Smooth muscle cell (in vitro differentiated cells): ENCODE results near the gene MID1. TPM values are rescaled to one million over a fixed set of nuclear protein-coding genes. Genes with fewer than 3 reads are reported as not detected.

Experiments
- DNase-seq: peaks from one replicate; lab custom pipeline; 2025; ENCODE audit not compliant: unreplicated experiment; lab: John Stamatoyannopoulos, UW
- H2AFZ ChIP-seq: fragments of 200-600 bp; sonication (generic); 2 replicates; pipeline ENCODE4 v1.6.0; 2016; ENCODE audit warnings: antibody characterized with exemption, low read depth, mild to moderate bottlenecking
- H3F3A ChIP-seq: fragments of 200-600 bp; sonication (generic); 2 replicates; pipeline ENCODE4 v1.6.0; 2017; ENCODE audit warnings: antibody characterized with exemption, low read depth
- H3K27ac ChIP-seq: fragments of 200-600 bp; sonication (generic); 2 replicates; pipeline ENCODE4 v1.5.1; 2016; ENCODE audit warnings: low read depth, mild to moderate bottlenecking
- H3K27me3 ChIP-seq: fragments of 200-600 bp; sonication (generic); 2 replicates; pipeline ENCODE4 v1.6.1; 2016; ENCODE audit warnings: low read depth, mild to moderate bottlenecking
- H3K36me3 ChIP-seq: fragments of 200-600 bp; sonication (generic); 2 replicates; pipeline ENCODE4 v1.5.1; 2016; ENCODE audit warnings: low read depth
- H3K4me1 ChIP-seq: fragments of 200-600 bp; sonication (generic); 2 replicates; pipeline ENCODE4 v1.5.1; 2016; ENCODE audit warnings: low read depth
- H3K4me2 ChIP-seq: fragments of 200-600 bp; sonication (generic); 2 replicates; pipeline ENCODE4 v1.6.0; 2016; ENCODE audit warnings: mild to moderate bottlenecking
- H3K4me3 ChIP-seq: fragments of 200-600 bp; sonication (generic); 2 replicates; pipeline ENCODE4 v1.5.1; 2016; ENCODE audit warnings: mild to moderate bottlenecking
- H3K79me2 ChIP-seq: fragments of 200-600 bp; sonication (generic); 2 replicates; pipeline ENCODE4 v1.6.0; 2016; ENCODE audit warnings: low read depth, mild to moderate bottlenecking
- H3K9ac ChIP-seq: fragments of 200-600 bp; sonication (generic); 2 replicates; pipeline ENCODE4 v1.6.0; 2016; ENCODE audit warnings: low read depth
- H3K9me3 ChIP-seq: fragments of 200-600 bp; sonication (generic); replicated peaks from 2 replicates; pipeline ENCODE4 v1.5.1; 2016; ENCODE audit warnings: low read depth
- H4K20me1 ChIP-seq: fragments of 200-600 bp; sonication (generic); 2 replicates; pipeline ENCODE4 v1.6.0; 2016; ENCODE audit warnings: low read depth
- WGBS: methylation state at CpG from one replicate; pipeline ENCODE4 v1.1.7; 2016; ENCODE audit warnings: low lambda C conversion rate; 5-methylcytosine and 5-hydroxymethylcytosine counted together
- polyA plus RNA-seq: library from polyadenylated mRNA; unstranded; fragments of >200 nt; fragmentation: Nextera tagmentation; extraction: Ambion mirVana; gene quantifications from 2 replicates; pipeline ENCODE4 v1.2.1, GENCODE V29; 2016
- total RNA-seq: library from RNA; depleted of rRNA; stranded (reverse); fragments of >200 nt; gene quantifications from 2 replicates; pipeline ENCODE4 v1.2.3, GENCODE V29; 2014
- TF ChIP-seq, protein P1 (sequence below): fragments of 200-600 bp; sonication (generic); IDR thresholded peaks from 2 replicates; pipeline ENCODE4 v1.5.1; 2017; ENCODE audit warnings: borderline replicate concordance, mild to moderate bottlenecking, antibody characterized with exemption; ENCODE audit not compliant: insufficient read depth, poor library complexity, severe bottlenecking

The MID1 gene
- total and polyA plus RNA-seq, 2 experiments from 2014 or later: 22.6 to 45.2 TPM

DNA sequence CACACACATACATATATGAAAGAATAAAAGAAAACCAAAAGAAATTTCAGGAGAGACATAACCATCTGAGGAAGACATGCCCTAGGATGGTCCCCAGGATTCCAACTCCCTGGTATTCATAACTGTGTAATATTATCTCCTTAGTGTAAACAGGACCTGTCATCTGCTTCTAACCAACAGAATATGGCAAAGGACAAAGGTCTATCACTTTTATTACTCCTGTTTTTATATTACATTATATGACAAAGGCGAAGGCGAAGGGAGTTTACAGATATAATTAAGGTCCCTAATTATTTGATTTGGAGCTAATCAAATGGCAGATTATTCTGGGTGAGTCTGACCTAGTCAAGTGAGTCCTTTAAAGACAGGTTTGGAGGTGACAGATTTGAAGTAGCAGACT is 155.1 kb downstream of the MID1 start:
- WGBS: 80% methylated on average over 2 of the region's 2 CpGs
- H3K36me3 ChIP-seq: no peaks in the 10 kb centered on the region
- TF ChIP-seq, protein P1, sequence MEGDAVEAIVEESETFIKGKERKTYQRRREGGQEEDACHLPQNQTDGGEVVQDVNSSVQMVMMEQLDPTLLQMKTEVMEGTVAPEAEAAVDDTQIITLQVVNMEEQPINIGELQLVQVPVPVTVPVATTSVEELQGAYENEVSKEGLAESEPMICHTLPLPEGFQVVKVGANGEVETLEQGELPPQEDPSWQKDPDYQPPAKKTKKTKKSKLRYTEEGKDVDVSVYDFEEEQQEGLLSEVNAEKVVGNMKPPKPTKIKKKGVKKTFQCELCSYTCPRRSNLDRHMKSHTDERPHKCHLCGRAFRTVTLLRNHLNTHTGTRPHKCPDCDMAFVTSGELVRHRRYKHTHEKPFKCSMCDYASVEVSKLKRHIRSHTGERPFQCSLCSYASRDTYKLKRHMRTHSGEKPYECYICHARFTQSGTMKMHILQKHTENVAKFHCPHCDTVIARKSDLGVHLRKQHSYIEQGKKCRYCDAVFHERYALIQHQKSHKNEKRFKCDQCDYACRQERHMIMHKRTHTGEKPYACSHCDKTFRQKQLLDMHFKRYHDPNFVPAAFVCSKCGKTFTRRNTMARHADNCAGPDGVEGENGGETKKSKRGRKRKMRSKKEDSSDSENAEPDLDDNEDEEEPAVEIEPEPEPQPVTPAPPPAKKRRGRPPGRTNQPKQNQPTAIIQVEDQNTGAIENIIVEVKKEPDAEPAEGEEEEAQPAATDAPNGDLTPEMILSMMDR: no peak
- DNase-seq: no peak
- no peaks in the 10 kb centered on the region for H4K20me1 ChIP-seq
- no peak overlapping the region for H3K9ac ChIP-seq
- H3K27me3 ChIP-seq: no peaks in the 10 kb centered on the region
- H3F3A ChIP-seq: no peaks in the 10 kb centered on the region
- no peaks in the 10 kb centered on the region for H3K4me1 ChIP-seq
- no peak overlapping the region for H2AFZ ChIP-seq
- no peak overlapping the region for H3K27ac ChIP-seq
- H3K79me2 ChIP-seq: no peaks in the 10 kb centered on the region
- H3K4me3 ChIP-seq: no peak overlapping the region
- no peak overlapping the region for H3K4me2 ChIP-seq
- no peaks in the 10 kb centered on the region for H3K9me3 ChIP-seq

DNA sequence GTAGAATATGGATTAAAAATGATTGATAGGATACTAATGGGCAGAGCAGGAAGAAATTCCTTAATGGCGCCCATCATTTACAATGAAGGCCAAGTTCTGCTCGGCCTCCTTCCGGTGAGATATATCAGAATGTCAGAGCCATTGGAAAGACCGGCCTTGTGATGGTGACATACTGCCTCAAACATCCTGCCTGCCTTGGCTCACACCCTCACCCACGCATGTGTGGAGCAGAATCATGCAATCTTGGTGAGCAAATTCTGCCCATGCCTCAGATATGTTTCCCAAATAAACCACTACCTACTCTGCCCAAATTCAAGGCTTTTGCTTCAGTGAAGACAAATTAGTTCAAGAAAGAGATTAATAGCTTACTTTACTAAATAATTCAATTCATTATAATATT is 163.3 kb downstream of the MID1 start:
- Histone ChIP-seq H3K9ac (no peak overlapping the region), H3F3A (no peaks in the 10 kb centered on the region), H3K27me3 (no peaks in the 10 kb centered on the region), H3K4me1 (no peaks in the 10 kb centered on the region), H3K4me3 (no peak overlapping the region), H3K9me3 (no peaks in the 10 kb centered on the region), H3K36me3 (no peaks in the 10 kb centered on the region), H3K27ac (no peak overlapping the region), H3K79me2 (no peaks in the 10 kb centered on the region), H3K4me2 (no peak overlapping the region), H4K20me1 (no peaks in the 10 kb centered on the region), H2AFZ (no peak overlapping the region)
- 79% methylated on average over 5 of the region's 5 CpGs for WGBS
- no peak for DNase-seq
- TF ChIP-seq, protein P1: no peak

DNA sequence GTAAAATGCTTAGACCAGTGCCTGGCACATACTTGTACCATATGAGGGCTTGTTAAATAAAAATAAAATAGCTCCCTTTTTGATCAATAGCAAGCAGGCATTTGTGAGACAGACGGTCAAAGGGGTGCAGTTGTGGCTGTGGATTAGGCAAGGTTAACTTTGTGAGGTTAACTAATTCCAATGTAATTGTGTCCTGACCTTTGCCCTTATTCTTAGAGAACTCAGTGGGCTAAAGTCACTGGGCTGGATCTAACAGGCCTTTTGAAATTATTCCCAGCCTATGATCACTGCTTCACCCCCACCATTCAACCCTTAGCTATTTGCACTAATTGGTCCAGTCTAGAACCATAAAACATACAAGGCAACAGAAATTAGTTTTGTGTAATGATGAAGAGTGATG is 166.4 kb downstream of the MID1 start:
- H3K4me2 ChIP-seq: no peak overlapping the region
- 77% methylated on average over 1 of the region's 1 CpG for WGBS
- no peaks in the 10 kb centered on the region for H3K9me3 ChIP-seq
- H3K36me3 ChIP-seq: no peaks in the 10 kb centered on the region
- TF ChIP-seq, protein P1: no peak
- no peaks in the 10 kb centered on the region for H4K20me1 ChIP-seq
- no peak overlapping the region for H2AFZ ChIP-seq
- H3K4me1 ChIP-seq: no peaks in the 10 kb centered on the region
- no peak for DNase-seq
- H3K27ac ChIP-seq: no peak overlapping the region
- no peak overlapping the region for H3K9ac ChIP-seq
- no peak overlapping the region for H3K4me3 ChIP-seq
- H3K79me2 ChIP-seq: no peaks in the 10 kb centered on the region
- no peaks in the 10 kb centered on the region for H3F3A ChIP-seq
- no peaks in the 10 kb centered on the region for H3K27me3 ChIP-seq

DNA sequence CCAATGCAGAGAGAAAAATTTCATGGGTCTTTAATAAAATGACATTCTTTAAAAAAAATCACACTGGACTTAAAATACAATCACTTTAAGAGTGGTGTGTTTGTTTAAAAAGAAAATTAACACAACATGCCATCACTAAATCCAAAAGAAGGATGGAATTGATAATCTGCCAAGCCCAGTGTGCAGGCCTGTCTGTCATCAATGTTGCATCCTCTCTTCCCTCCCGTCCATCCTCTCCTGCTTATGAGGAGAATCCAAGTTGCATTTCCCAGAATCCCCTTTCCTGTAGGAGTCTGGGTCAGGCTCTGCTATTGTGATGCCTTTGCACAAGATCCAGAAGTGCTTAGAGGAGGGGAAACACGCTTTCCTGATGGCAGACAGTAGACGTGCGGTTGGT is 169.4 kb downstream of the MID1 start:
- Histone ChIP-seq H3K9ac (no peak overlapping the region), H3K4me1 (no peaks in the 10 kb centered on the region), H3K79me2 (no peaks in the 10 kb centered on the region), H2AFZ (no peak overlapping the region), H3F3A (no peaks in the 10 kb centered on the region), H3K9me3 (no peaks in the 10 kb centered on the region), H3K4me2 (no peak overlapping the region), H3K27ac (no peak overlapping the region), H4K20me1 (no peaks in the 10 kb centered on the region), H3K27me3 (no peaks in the 10 kb centered on the region), H3K4me3 (no peak overlapping the region), H3K36me3 (no peaks in the 10 kb centered on the region)
- TF ChIP-seq, protein P1: no peak
- no peak for DNase-seq
- WGBS: 82% methylated on average over 4 of the region's 4 CpGs
